Cardiac atrium fibroblast (primary cell): Measurements from ENCODE around the gene PRR14L. TPM values are rescaled to one million over a fixed set of nuclear protein-coding genes. Genes with fewer than 3 reads are reported as not detected.

Experiments
- total RNA-seq: library from RNA; depleted of rRNA; stranded (reverse); fragments of >200 nt; gene quantifications from 2 replicates; pipeline ENCODE4 v1.2.3, GENCODE V29; 2015

PRR14L gene
- 13.9 and 23.5 TPM in 2 replicates for total RNA-seq

DNA sequence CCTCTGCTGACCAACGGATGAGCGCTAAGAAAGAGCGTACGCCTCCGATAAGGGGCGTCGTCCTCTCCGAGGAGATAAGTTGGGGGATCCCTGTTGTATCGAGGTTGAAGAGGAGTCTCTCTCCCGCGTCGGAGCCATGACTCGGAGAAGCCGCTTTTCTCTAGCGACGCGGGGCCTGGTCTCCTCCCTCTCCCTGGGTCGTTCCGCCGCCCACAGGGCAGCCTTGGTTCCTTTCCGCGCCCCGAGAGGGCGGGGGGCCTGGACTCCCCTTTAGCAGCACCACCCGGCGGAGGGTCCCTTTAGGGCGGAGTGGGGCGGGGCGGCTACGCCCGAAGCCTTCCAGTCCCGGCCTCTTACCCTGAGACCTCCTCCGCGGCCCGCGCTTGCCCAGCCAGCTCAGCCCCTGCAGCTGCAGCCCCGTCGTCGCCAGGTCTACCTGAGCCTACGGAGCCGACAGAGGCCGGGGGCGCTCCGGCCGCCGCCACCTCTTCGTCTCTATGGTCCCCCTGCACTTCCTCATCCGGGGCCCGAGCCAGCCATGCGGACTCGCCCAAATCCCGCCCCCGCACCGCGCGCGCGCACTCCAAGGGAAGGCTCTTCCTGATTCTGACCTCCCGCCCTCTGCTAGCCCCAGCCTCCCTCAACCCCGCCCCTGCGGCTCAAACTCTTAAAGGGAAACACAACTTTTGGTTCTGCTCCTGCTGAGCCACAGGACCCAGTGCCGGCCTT, at the start of gene PRR14L:
Gene PRR14L, minus strand, starts transcription at position 497 of the 729 bp plus-strand sequence. CDS start 11,272 bp downstream, outside the sequence.

DNA sequence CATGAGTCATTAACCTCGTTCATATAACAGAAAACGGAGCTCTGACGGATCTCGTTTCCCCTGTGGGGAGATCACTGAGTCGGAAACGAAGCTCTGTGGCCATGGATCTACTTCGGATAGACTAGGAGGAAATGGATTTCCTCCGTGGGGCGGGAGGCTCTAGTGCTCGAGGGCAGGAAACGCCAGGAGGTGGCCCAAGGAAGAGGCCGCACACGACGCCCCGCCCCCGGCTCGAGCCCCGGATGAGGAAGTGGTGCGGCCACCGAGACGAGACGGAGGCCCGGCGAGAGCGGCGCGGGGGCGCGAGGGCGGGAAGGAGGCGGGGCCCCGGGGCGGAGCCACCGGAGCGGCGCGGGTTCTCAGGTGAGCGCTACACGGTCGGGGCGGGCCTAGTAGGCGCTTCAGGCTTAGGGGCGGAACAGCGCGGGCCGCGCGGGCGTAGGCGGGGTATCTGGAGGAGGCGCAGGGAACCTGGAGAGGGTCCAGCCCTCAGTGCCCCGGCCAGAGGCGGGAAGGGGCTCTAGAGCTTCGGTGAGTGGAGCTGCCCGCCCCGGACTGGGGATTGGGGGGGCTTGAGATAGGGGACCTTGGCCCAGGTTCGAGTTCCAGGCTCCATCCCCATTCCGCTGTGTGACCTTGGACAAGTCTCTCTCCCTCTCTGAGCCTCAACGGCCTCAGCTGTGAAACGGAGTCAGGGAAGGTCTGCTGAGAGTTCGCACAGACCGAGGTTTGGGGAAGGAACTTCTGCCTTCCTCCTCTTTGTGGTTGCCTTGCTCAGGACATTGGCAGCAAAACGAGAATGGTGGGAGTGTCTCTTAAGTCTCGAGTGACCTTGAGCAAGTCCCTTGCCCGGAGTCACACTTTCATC, 3.9 kb upstream of the PRR14L start, which contains the start of gene DEPDC5:
Gene DEPDC5, plus strand, starts transcription at position 386 of the 868 bp plus-strand sequence. CDS start 903 bp downstream, outside the sequence.

DNA sequence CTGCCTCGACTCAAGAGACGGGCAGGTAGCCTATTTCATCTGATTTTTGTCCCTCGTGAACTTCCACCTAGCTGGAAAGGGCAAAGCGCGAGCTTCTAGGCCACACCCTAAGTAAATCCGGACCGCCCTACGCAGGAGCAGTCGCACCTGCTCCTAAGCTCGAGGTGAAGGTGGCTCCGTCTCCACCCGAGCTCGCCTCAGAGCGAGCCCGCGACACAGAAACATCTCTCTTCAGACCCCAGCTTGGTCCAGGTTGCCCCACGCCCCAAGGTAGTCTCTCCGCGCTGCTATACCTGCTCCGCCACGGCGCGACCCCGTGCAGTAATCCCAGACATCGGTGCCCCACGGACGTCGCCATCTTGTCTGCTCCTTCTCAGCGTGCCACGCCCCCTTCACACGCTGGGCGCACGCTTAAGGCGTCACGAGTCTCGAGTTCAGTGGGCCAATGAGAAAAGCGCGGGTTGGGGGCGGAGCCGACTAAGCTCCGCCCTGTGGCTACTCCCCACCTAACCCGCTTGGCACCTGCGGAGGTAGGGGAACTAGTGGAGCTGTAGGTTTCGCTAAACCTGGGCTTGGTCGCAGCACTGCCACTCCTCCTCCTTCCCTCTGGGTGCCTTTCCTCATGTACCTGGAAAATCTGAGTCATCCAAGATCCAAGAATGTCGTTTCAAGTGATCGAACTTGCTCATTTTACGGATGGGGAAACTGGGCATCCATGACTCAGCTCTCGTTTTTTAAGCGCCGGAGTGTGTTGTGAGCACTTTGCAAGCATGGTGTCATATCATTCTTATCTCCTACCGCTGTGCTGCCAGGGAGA, 87.9 kb downstream of the PRR14L start, which contains the start of gene PISD:
Gene PISD, minus strand, starts transcription at position 365 of the 817 bp plus-strand sequence. Its CDS starts 7 bp downstream, at position 358.

Other genes with a start within 250 kb of the PRR14L start
- gene PISD, start 87.9 kb downstream of the PRR14L start, total RNA-seq: 50.7 and 67.6 TPM in 2 replicates
- 2.5 and 2.8 TPM in 2 replicates for gene DEPDC5, start 3.9 kb upstream of the PRR14L start, total RNA-seq
- gene YWHAH, start 194.4 kb upstream of the PRR14L start, total RNA-seq: 81.2 and 121 TPM in 2 replicates